Neural crest cell (in vitro differentiated cells): ENCODE measurements around the gene PLA2G6. TPM values are rescaled to one million over a fixed set of nuclear protein-coding genes. Genes with fewer than 3 reads are reported as not detected.

Experiments
- DNase-seq: peaks from one replicate; pipeline ENCODE4 v3.0.0; 2021; ENCODE audit warnings: low read depth, mixed read lengths, low spot score
- H3K27ac Mint-ChIP-seq: one replicate; pipeline ENCODE4 v1.8.0; 2021; ENCODE audit warnings: mild to moderate bottlenecking, mixed read lengths; ENCODE audit not compliant: unreplicated experiment
- H3K27me3 Mint-ChIP-seq: 2 replicates; pipeline ENCODE4 v1.8.0; 2021; ENCODE audit warnings: low read depth, mild to moderate bottlenecking, mixed read lengths
- H3K36me3 Mint-ChIP-seq: 2 replicates; pipeline ENCODE4 v1.8.0; 2021; ENCODE audit warnings: low read depth, mild to moderate bottlenecking, mixed read lengths
- H3K4me1 Mint-ChIP-seq: 2 replicates; pipeline ENCODE4 v1.8.0; 2021; ENCODE audit warnings: mixed read lengths
- H3K4me3 Mint-ChIP-seq: one replicate; pipeline ENCODE4 v1.8.0; 2021; ENCODE audit warnings: mild to moderate bottlenecking, mixed read lengths
- H3K9me3 Mint-ChIP-seq: 2 replicates; pipeline ENCODE4 v1.8.0; 2021; ENCODE audit warnings: mixed read lengths
- total RNA-seq: library from RNA; stranded (reverse); gene quantifications from 2 replicates; pipeline ENCODE4 v1.2.1, GENCODE V29; 2021
- TF ChIP-seq, protein P1 (sequence below): fragments of 200-600 bp; sonication (generic); conservative IDR thresholded peaks from 2 replicates; pipeline ENCODE4 v1.5.0; 2021; ENCODE audit warnings: antibody characterized with exemption, mild to moderate bottlenecking

Gene PLA2G6
- total RNA-seq, 1 donor from 2014 or later: 11.0 TPM

DNA sequence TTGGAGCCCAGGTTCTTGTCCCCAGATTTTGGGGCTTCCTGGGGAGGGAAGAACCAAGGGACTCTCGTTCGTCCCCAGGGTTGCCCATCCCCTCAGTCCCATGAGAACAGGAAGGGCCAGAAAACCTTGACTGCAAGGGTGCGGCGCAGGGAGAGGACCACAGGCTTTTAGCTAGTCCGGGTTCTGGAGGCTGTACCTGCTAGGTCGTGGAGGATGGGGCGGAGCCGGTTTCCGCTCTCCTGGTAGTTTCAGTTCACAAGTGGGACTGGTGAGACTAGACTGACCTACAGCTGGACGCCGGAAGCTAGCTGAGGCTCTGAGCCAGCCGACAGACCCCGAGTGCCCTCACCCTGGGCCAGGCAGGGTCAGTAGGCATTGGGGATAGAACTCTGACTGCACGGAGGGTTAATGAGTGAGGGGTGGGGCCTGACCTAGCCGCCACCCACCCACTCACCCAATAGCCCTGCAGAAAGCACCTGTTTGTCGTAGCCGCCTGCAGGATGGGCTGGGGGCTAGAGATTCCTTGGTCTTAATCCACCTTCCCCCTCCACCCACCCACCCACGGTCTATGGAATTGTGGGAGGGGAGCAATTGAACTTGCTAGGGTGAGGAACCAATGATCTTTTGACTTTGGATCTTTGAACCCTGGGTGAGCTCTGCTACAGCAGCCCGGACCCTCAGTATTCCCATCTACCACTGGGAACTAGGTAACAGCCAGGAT lies 21.6 kb upstream of the PLA2G6 start:
- Mint-ChIP-seq H3K9me3 (no peaks in the 10 kb centered on the region), H3K4me3 (peak overlapping the region; percentile 85), H3K36me3 (no peaks in the 10 kb centered on the region), H3K27me3 (no peaks in the 10 kb centered on the region), H3K27ac (no peak overlapping the region), H3K4me1 (peaks cover 20% of the 10 kb centered on the region)
- DNase-seq: no peak
- TF ChIP-seq, protein P1, sequence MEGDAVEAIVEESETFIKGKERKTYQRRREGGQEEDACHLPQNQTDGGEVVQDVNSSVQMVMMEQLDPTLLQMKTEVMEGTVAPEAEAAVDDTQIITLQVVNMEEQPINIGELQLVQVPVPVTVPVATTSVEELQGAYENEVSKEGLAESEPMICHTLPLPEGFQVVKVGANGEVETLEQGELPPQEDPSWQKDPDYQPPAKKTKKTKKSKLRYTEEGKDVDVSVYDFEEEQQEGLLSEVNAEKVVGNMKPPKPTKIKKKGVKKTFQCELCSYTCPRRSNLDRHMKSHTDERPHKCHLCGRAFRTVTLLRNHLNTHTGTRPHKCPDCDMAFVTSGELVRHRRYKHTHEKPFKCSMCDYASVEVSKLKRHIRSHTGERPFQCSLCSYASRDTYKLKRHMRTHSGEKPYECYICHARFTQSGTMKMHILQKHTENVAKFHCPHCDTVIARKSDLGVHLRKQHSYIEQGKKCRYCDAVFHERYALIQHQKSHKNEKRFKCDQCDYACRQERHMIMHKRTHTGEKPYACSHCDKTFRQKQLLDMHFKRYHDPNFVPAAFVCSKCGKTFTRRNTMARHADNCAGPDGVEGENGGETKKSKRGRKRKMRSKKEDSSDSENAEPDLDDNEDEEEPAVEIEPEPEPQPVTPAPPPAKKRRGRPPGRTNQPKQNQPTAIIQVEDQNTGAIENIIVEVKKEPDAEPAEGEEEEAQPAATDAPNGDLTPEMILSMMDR: no peak

DNA sequence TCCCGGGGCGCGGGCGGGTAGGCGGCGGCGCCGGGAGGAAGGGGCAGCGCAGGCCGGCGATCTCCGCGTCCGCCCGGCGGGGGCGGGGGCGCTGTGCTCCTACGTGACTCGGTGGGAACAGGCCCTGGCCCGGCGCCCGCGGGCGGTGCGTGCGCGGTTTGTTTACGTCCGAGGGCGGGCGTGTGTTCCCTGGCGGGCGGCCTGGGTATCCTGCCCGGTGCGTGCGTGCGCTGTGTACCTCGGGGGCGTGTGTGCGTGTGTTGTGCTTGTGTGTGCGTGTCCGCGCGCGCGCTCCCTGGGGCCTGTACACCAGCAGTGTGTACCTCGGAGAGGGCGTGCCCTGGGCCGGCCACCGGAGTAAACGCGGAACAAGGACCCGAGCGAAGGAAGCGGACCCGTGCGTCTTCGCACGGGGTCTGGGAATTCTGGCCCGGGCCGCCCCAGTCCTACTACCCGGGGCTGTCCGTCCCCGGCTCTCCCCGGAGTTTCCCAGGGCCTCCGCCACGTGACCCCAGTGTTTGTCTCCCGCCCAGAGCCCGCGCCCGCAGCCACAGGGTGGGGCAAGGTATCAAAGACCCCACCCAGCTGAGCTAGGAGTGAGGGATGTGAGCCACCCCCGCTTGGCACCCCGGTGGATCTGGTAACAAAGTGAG lies 20.9 kb upstream of the PLA2G6 start:
- H3K27ac Mint-ChIP-seq: peak overlapping the region; percentile 43
- TF ChIP-seq, protein P1: peak; percentile 32
- no peaks in the 10 kb centered on the region for H3K27me3 Mint-ChIP-seq

DNA sequence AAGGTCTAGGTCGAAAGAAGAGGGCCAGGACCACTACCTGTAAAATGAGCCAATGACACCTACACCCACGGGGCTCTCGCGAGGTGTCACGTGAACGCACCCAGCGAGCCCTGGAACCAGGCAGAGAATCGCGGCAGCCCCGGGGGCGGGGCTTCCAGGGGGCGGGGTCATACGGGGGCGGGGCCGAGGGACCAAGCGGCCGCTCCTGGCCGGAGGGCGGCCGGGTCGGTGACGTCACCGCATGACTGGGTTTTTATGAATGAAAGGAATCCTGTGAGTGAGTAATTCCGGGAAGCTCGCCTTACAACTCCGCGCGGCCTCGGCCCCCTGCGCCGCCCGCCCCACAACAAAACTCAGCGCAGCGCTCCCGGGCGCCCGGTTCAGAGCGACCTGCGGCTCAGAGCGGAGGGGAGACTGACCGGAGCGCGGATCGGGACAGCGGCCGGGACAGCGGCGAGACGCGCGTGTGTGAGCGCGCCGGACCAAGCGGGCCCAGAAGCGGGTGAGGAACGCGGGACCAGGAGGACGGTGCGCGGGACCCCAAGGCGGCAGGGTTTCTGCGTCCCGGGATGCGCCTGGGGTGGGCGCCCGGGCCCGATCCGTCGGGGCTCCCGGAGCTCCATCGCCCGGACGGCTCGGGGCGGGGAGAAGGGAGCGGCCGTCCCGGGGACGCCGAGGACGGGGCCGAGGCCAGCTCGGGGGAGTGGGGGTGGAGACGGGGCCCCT lies 20.2 kb upstream of the PLA2G6 start, which contains the start of gene MAFF:
MAFF (plus strand) TSS at position 284 of the 726 bp plus-strand sequence. CDS start 11,860 bp downstream, outside the sequence.
- H3K27ac Mint-ChIP-seq: peak within 1 kb of the TSS; percentile 95
- DNase-seq: peak; percentile 87
- no peaks in the 10 kb centered on the region for H3K9me3 Mint-ChIP-seq
- H3K36me3 Mint-ChIP-seq: no peaks in the 10 kb centered on the region
- peaks cover 20% of the 10 kb centered on the region for H3K4me1 Mint-ChIP-seq
- TF ChIP-seq, protein P1: no peak
- no peaks in the 10 kb centered on the region for H3K27me3 Mint-ChIP-seq
- peak within 1 kb of the TSS; percentile 94 for H3K4me3 Mint-ChIP-seq

More for the DNA sequence above, 20.9 kb upstream of the PLA2G6 start:
- Mint-ChIP-seq H3K4me3 (peak overlapping the region; percentile 85), H3K4me1 (peaks cover 20% of the 10 kb centered on the region), H3K9me3 (no peaks in the 10 kb centered on the region), H3K36me3 (no peaks in the 10 kb centered on the region)
- DNase-seq: peak; percentile 53

DNA sequence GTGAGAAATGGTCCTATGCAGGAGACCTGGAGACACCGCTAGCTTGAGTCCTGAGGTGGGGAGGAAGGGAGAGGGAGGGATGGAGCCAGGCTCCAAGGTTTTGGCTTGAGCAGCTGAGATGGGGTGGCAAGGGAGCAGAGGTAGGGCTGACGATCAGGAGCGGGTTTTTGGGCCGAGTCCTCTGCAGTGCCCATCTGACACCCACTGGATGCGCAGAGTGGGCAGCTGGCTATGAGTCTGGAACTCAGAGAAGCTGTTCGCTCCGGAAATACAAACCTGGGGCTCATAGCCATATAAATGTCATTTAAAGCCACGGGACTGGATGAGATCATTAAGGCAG lies 19.7 kb upstream of the PLA2G6 start:
- Mint-ChIP-seq H3K9me3 (no peaks in the 10 kb centered on the region), H3K27me3 (no peaks in the 10 kb centered on the region), H3K36me3 (no peaks in the 10 kb centered on the region), H3K27ac (peak overlapping the region; percentile 85), H3K4me1 (peaks cover 20% of the 10 kb centered on the region), H3K4me3 (peak overlapping the region; percentile 94)
- TF ChIP-seq, protein P1: no peak
- DNase-seq: no peak

DNA sequence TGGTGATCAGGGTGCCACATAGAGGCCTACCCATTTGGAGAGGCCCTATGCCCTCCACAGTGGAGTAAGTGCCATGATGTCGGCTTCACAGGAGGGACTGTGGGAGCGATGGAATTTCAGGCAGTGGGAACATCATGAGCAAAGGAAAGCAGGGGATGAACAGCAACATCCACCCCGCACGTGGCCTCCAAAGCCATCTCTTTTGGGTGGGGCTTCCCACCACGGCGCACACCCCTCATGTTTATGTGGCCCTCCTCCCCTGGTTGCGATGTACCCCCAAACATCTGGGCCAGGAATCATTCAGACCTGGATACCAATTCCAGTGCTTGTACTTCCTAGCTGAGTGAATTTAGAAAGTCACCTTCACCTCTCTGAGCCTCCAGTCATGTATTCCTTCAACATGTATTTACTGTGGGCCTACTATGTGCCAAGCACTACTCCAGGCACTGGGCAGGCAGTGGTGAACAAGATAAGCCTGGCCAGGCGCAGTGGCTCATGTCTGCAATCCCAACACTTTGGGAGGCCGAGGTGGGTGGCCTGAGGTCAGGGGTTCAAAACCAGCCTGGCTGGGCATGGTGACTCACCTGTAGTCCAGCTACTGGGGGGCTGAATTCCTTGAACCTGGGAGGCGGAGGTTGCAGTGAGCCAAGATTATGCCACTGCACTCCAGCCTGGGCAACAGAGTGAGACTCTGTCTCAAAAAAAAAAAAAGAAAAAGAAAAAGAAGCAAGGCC lies 18.4 kb upstream of the PLA2G6 start:
- Mint-ChIP-seq H3K4me3 (no peak overlapping the region), H3K36me3 (no peaks in the 10 kb centered on the region), H3K27ac (no peak overlapping the region), H3K27me3 (no peaks in the 10 kb centered on the region), H3K4me1 (peaks cover 20% of the 10 kb centered on the region), H3K9me3 (no peaks in the 10 kb centered on the region)
- DNase-seq: no peak
- TF ChIP-seq, protein P1: no peak
